GM12874 (cell line): ENCODE measurements around the gene MT1G.

ENCODE experiments used
- CTCF ChIP-seq: IDR thresholded peaks from 2 replicates; pipeline ENCODE4 v1.5.1; 2011; ENCODE audit warnings: low read depth, mild to moderate bottlenecking, control low read depth, low read length, moderate library complexity; ENCODE audit not compliant: insufficient read depth

MT1G gene

GRCh38 chr16:56618138-56618537 lies 49.7 kb downstream of the MT1G start:
- no peak for TF ChIP-seq CTCF

GRCh38 chr16:56617212-56618085 lies 50.4 kb downstream of the MT1G start:
- no peak for TF ChIP-seq CTCF
